DND-41 (cell line): ENCODE measurements around the gene PLK5.

Experiments
- EZH2 ChIP-seq: IDR thresholded peaks from 3 replicates; pipeline ENCODE4 v1.6.1; 2012; ENCODE audit warnings: borderline replicate concordance, low read depth, mild to moderate bottlenecking, moderate library complexity, low read length, inconsistent platforms; ENCODE audit not compliant: severe bottlenecking
- TF ChIP-seq, protein P1 (sequence below): IDR thresholded peaks from 2 replicates; pipeline ENCODE4 v1.5.1; 2012; ENCODE audit warnings: borderline replicate concordance, low read length, moderate library complexity, mild to moderate bottlenecking; ENCODE audit not compliant: poor library complexity, severe bottlenecking; ENCODE audit errors: extremely low read depth

DNA sequence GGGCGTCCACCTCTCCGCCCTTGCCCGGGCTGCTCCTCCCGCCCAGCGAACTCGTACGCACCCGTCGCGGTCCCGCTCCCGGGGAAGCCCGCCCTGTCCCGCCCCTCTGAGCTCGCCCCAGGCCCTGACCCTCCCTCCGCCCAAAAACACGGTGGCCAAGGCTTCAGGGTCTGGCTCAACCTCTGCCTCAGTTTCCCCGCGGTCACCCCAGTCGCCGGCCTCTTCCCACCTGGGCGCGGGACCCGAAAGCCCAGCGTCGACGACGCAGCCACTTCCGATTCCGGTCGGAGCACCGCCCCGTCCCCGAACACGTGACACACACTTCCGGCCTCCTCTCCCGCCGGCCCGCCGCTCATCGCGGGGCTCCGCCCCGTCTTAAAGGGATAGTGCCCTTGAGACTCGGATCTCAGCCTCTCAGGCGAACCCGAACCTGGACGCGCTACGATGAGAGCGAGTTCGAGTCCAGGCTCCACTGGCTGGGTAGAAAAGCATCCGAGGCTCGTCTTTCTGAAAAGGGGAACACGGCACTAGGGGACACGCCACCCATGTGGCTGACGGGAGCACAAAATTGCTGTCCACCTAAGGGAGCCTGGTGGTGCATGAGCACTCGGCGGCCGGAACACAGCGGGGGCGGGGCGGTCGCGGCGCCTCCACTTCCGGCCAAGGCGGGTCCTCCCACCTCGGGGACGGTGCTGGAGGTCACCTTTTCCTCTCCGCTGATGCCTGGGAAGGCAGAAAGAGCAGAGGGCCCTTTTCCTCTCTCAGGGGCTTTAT lies 44.8 kb upstream of the PLK5 start, which contains the start of gene C19orf25:
- TF ChIP-seq, protein P1, sequence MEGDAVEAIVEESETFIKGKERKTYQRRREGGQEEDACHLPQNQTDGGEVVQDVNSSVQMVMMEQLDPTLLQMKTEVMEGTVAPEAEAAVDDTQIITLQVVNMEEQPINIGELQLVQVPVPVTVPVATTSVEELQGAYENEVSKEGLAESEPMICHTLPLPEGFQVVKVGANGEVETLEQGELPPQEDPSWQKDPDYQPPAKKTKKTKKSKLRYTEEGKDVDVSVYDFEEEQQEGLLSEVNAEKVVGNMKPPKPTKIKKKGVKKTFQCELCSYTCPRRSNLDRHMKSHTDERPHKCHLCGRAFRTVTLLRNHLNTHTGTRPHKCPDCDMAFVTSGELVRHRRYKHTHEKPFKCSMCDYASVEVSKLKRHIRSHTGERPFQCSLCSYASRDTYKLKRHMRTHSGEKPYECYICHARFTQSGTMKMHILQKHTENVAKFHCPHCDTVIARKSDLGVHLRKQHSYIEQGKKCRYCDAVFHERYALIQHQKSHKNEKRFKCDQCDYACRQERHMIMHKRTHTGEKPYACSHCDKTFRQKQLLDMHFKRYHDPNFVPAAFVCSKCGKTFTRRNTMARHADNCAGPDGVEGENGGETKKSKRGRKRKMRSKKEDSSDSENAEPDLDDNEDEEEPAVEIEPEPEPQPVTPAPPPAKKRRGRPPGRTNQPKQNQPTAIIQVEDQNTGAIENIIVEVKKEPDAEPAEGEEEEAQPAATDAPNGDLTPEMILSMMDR, result no peak
- no peak for TF ChIP-seq EZH2
